GM12801 (cell line): Measurements from ENCODE around the gene LGMN.

Experiments
- TF ChIP-seq, protein P1 (sequence below): IDR thresholded peaks from one replicate; pipeline ENCODE4 v1.5.1; 2011; ENCODE audit warnings: control low read depth; ENCODE audit not compliant: insufficient read length; ENCODE audit errors: extremely low read depth

Gene LGMN

DNA sequence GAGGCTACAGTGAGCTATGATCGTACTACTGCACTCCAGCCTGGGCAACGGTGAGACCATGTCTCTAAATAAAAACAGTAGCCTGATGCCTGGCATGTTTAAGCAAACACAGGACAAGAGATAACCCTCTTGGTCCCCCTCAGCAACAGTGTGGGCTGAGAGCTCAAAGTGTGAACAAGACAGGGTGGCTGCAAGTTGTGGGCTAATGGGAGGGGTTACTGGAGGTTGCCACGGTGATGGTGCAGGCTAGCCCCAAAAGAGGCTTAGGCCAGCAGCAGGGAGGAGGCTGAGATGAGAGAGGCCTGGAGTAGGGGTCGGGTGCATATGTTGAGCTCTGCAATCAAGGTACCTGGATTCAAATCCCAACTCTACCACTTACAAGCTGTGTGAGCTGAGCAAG is 3.4 kb upstream of the LGMN start:
- TF ChIP-seq, protein P1, sequence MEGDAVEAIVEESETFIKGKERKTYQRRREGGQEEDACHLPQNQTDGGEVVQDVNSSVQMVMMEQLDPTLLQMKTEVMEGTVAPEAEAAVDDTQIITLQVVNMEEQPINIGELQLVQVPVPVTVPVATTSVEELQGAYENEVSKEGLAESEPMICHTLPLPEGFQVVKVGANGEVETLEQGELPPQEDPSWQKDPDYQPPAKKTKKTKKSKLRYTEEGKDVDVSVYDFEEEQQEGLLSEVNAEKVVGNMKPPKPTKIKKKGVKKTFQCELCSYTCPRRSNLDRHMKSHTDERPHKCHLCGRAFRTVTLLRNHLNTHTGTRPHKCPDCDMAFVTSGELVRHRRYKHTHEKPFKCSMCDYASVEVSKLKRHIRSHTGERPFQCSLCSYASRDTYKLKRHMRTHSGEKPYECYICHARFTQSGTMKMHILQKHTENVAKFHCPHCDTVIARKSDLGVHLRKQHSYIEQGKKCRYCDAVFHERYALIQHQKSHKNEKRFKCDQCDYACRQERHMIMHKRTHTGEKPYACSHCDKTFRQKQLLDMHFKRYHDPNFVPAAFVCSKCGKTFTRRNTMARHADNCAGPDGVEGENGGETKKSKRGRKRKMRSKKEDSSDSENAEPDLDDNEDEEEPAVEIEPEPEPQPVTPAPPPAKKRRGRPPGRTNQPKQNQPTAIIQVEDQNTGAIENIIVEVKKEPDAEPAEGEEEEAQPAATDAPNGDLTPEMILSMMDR, result no peak

DNA sequence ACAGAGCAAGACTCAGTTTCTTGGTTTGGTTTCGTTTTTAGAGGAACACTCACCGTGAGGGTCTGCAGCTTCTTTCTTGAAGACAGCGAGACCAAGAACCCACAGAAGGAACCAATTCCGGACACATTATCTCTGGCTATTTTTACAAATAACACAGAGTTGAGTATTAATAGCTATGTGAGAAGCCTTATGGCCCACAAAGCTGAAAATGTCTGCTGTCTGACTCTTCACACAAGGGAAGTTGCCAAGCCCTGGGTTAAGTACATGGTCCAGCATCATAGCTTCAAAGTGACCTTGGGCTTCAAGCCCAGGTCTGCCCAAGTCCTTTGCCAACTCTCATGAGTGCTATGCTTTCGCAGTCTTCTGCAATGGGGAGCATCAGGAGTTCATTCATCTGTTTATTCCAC is 2.6 kb upstream of the LGMN start:
- TF ChIP-seq, protein P1, result no peak

DNA sequence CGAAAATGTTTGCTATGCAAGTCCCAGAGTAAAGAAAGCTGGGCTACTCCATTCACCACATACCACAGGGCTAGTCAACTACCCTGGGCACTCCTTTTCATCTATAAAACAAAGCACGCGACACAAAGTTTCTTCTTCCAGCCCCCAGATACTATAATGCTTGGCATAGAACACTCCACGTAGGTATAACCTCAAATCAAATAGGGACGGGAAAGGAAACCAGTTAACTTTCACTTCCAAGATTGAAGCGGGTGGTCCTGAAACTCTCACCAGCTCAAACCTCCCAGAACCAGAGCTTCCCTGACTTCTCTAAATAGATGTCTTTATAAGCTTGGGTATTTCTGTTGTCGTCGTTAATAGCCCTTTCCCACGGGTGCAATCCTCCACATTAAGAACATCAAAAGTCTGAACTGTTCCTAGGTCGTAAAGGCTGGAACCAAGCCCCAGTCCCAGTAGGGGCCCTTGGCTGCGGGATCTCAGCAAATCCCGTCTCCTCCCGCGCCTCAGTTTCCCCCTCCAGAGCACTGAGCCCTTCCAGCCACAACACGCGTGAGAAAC is 647 bp downstream of the LGMN start:
- TF ChIP-seq, protein P1, result no peak

DNA sequence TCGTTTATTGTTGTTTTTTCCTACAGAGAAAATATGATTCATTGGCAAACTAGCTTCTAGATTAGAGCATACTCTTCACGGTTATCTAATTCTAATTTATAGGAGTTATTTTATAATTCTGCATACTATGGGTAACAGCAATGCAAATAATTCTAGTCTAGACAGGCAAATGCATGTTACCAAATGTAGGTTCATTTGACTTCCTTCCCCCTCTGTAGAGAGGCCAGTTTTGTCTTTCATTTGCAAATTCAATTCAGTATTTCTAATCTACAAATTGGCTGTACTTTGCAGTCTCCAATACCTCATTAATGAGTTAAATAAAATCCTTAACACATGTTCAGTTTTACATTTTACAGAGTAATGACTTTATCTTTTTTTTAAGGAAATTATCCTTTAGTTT is 4.2 kb downstream of the LGMN start:
- TF ChIP-seq, protein P1, result no peak

DNA sequence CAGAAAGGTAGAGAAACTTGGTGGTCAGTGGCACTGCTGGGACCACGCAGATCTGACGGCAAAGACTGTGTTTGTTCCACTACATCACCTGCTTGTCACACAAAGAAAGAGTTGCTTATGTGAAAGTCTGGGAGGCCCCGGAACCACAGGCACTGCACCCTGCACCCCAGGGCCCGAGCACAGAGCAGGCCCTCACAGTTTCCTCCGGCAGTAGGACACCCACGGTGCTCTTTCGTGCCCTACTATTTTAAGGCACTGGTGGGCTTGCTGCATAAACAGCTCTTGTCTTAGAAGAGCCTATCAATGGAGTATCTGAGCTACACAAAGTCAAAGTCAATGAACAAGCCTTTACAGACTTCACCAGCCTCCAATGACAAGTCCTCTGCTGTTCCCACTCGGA is 8.0 kb downstream of the LGMN start:
- TF ChIP-seq, protein P1, result no peak

DNA sequence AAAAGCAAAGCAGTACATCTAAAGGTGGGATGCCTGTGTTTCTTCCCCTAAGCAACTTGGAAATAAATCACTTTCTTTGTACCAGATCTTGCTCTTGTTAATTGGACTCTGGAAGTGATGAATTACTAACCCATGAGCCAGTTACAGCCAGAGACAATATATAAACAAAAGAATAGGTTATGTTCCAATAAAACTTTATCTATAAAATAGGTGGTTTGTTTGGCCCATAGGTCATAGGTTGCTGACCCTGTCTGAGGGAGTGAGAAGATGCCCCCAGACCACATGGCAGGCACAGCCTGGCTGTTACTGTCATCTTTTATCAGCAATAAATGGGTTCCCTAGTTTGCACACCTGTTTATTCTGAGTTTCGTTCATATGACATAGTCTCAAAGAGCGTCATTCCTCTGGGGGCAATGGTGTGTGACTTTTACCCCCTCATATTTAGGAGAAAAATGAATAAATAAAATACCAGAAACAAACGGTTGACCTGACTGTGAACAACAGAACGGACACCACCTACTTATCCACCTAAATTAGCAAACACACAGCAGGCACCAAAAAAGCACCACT is 10.7 kb downstream of the LGMN start:
- TF ChIP-seq, protein P1, result no peak

DNA sequence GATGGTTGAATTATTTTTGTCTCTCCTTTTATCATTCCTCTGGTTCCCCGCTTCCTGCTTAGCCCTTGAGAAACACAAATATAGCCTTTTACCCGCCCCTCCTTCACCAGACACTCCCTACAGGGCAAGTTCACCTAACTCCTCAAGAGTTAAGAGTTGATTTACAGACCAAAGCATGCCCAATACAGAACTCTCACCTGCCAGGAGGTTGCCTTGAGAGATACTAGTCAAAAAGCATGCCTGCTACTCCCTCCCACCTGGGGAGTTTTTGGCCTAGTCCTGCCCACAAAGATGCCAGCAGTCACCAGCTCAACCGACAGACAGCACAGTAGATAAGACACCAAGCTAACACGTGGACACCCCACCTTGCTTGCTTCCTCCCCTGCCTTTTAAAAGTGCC is 11.2 kb downstream of the LGMN start:
- TF ChIP-seq, protein P1, result no peak

DNA sequence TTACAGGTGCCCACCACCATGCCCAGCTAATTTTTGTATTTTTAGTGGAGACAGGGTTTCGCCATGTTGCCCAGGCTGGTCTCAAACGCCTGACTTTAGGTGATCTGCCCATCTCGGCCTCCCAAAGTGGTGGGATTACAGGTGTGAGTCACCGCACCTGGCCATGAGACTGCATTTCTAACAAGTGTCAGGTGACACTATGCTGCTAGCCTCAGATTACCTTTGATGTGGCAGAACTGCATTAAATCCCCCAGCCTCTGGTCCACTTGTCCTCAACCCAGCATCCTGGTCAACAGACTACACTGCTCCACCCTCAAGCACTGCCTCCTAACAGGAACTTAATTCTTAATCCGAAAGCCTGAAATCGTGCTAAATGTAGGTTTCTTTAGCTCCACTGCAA is 13.1 kb downstream of the LGMN start:
- TF ChIP-seq, protein P1, result no peak
